GM12878 (cell line): ENCODE data around the gene IL1RAP. TPM values are rescaled to one million over a fixed set of nuclear protein-coding genes. Genes with fewer than 3 reads are reported as not detected.

Experiments used
- ATAC-seq: fragments of 200-7000 bp; cut with Tn5 transposase; 3 replicates; pipeline ENCODE4 v1.9.1; 2020; ENCODE audit warnings: mild to moderate bottlenecking, moderate library complexity
- BruUV-seq: library from RNA; stranded (reverse); fragments of 400-500 nt; replicated peaks from 2 replicates; lab custom pipeline; 2021; lab: Mats Ljungman, UMichigan
- CTCF ChIA-PET: fragments of 300-600 bp; sonication (Branson Sonifier 250); formaldehyde crosslinking; extraction: SDS; loops from one replicate; lab custom pipeline; 2021; ENCODE audit warnings: inconsistent platforms; lab: Yijun Ruan, JAX
- POLR2A ChIA-PET: fragments of 350-600 bp; formaldehyde crosslinking; extraction: SDS; loops from one replicate; lab custom pipeline; 2021; ENCODE audit warnings: inconsistent platforms; lab: Charles Lee
- RAD21 ChIA-PET: fragments of 300-600 bp; sonication (Branson Sonifier 250); formaldehyde crosslinking; loops from one replicate; lab custom pipeline; 2023; ENCODE audit warnings: antibody characterized with exemption; ENCODE audit not compliant: unreplicated experiment; lab: Charles Lee
- SMC1A ChIA-PET: fragments of 300-600 bp; sonication (Branson Sonifier 250); formaldehyde crosslinking; loops from one replicate; lab custom pipeline; 2023; ENCODE audit not compliant: unreplicated experiment, uncharacterized antibody; lab: Charles Lee
- DNase-seq: peaks from one replicate; pipeline ENCODE4 v3.0.0-alpha.2; 2011; ENCODE audit warnings: low read depth, low spot score
- FAIRE-seq: peaks from 3 replicates; lab custom pipeline; 2011; peaks lifted over from hg19 to GRCh38; lab: Jason Lieb, UNC
- H2AFZ ChIP-seq: 2 replicates; pipeline ENCODE4 v1.6.0; 2011; ENCODE audit warnings: low read depth, low read length, control low read depth; ENCODE audit not compliant: control insufficient read depth
- H3K27ac ChIP-seq: 2 replicates; pipeline ENCODE4 v1.5.1; 2011; ENCODE audit warnings: control low read depth; ENCODE audit not compliant: control insufficient read depth, insufficient read depth
- H3K27me3 ChIP-seq, 2 experiments: replicated peaks in 1 of 2; 2 replicates each; pipeline versions ENCODE4 v1.6.0 to v1.6.1; 2011; ENCODE audit warnings: low read length in 1 of 2; ENCODE audit not compliant: control insufficient read depth in 2 of 2, insufficient read depth in 2 of 2
- H3K36me3 ChIP-seq, 2 experiments: 2 replicates each; pipeline ENCODE4 v1.5.1; 2011; ENCODE audit warnings: low read length in 1 of 2; ENCODE audit not compliant: control insufficient read depth in 2 of 2, insufficient read depth in 2 of 2
- H3K4me1 ChIP-seq: 2 replicates; pipeline ENCODE4 v1.6.1; 2011; ENCODE audit warnings: mild to moderate bottlenecking, low read length, moderate library complexity, mixed read lengths; ENCODE audit not compliant: control insufficient read depth, insufficient read depth
- H3K4me2 ChIP-seq: 2 replicates; pipeline ENCODE4 v1.6.0; 2011; ENCODE audit warnings: control low read depth; ENCODE audit not compliant: control insufficient read depth, insufficient read depth
- H3K4me3 ChIP-seq: fragments of 200-600 bp; sonication (generic); 2 replicates; pipeline ENCODE4 v1.5.1; 2016
- H3K79me2 ChIP-seq: 2 replicates; pipeline ENCODE4 v1.6.0; 2011; ENCODE audit warnings: low read length; ENCODE audit not compliant: control insufficient read depth, insufficient read depth
- H3K9ac ChIP-seq: 2 replicates; pipeline ENCODE4 v1.8.0; 2011; ENCODE audit warnings: low read length, control low read depth, mixed read lengths; ENCODE audit not compliant: control insufficient read depth, insufficient read depth
- H3K9me3 ChIP-seq: replicated peaks from 3 replicates; pipeline ENCODE4 v1.5.1; 2011; ENCODE audit warnings: mild to moderate bottlenecking, low read length; ENCODE audit not compliant: control insufficient read depth, insufficient read depth
- H4K20me1 ChIP-seq: 2 replicates; pipeline ENCODE4 v1.6.0; 2011; ENCODE audit not compliant: control insufficient read depth, insufficient read depth
- ATF2 ChIP-seq: IDR thresholded peaks from 2 replicates; pipeline ENCODE4 v1.6.1; 2012; ENCODE audit warnings: low read length, inconsistent platforms
- BCL11A ChIP-seq: IDR thresholded peaks from 2 replicates; pipeline ENCODE4 v1.6.1; 2011; ENCODE audit warnings: low read depth, low read length
- CBX5 ChIP-seq: sonication (generic); IDR thresholded peaks from 2 replicates; pipeline ENCODE4 v1.6.1; 2016; ENCODE audit warnings: low read depth, moderate library complexity, mild to moderate bottlenecking, inconsistent platforms
- EP300 ChIP-seq, 2 experiments: fragments of 150-350 bp in 1 of 2; IDR thresholded peaks; 2 replicates each; pipeline ENCODE4 v1.6.1; 2011 to 2012; ENCODE audit warnings: low read depth in 2 of 2, low read length in 2 of 2, borderline replicate concordance in 1 of 2, improper control_type of control experiment in 1 of 2, inconsistent platforms in 1 of 2; ENCODE audit not compliant: control insufficient read depth in 1 of 2
- HDAC2 ChIP-seq: fragments of 200-600 bp; sonication (generic); IDR thresholded peaks from 2 replicates; pipeline ENCODE4 v1.6.1; 2017
- IKZF1 ChIP-seq: fragments of 450-650 bp; conservative IDR thresholded peaks from 2 replicates; pipeline ENCODE4 v1.6.1; 2017; ENCODE audit warnings: antibody characterized with exemption, mild to moderate bottlenecking
- MAX ChIP-seq: IDR thresholded peaks from 2 replicates; pipeline ENCODE4 v1.6.1; 2012; ENCODE audit warnings: low read depth, low read length, improper control_type of control experiment
- MEF2B ChIP-seq: fragments of 450-650 bp; IDR thresholded peaks from 2 replicates; pipeline ENCODE4 v1.6.1; 2018; ENCODE audit warnings: mild to moderate bottlenecking, moderate library complexity; ENCODE audit not compliant: partially characterized antibody, poor library complexity, severe bottlenecking
- MLLT1 ChIP-seq: fragments of 450-650 bp; IDR thresholded peaks from 2 replicates; pipeline ENCODE4 v1.6.1; 2016; ENCODE audit warnings: mild to moderate bottlenecking
- MTA3 ChIP-seq: IDR thresholded peaks from 2 replicates; pipeline ENCODE4 v1.6.1; 2012; ENCODE audit warnings: low read length, inconsistent platforms, borderline replicate concordance
- MYB ChIP-seq: fragments of 150-350 bp; IDR thresholded peaks from 2 replicates; pipeline ENCODE4 v1.6.1; 2014; ENCODE audit warnings: mild to moderate bottlenecking, low read depth, low read length, borderline replicate concordance
- MYC ChIP-seq: IDR thresholded peaks from 2 replicates; pipeline ENCODE4 v1.6.1; 2011; ENCODE audit warnings: mild to moderate bottlenecking, low read length, moderate library complexity, inconsistent platforms; ENCODE audit not compliant: insufficient read depth, insufficient replicate concordance, insufficient read length, severe bottlenecking
- NFYB ChIP-seq: IDR thresholded peaks from 2 replicates; pipeline ENCODE4 v1.6.1; 2011; ENCODE audit warnings: low read depth, mild to moderate bottlenecking, low read length, improper control_type of control experiment, moderate library complexity; ENCODE audit not compliant: insufficient read depth
- POLR2AphosphoS2 ChIP-seq: IDR thresholded peaks from 2 replicates; pipeline ENCODE4 v1.6.1; 2011; ENCODE audit warnings: low read depth, mild to moderate bottlenecking, low read length, improper control_type of control experiment, moderate library complexity
- POU2F2 ChIP-seq: IDR thresholded peaks from 3 replicates; pipeline ENCODE4 v1.6.1; 2011; ENCODE audit warnings: low read depth, mild to moderate bottlenecking, low read length, borderline replicate concordance
- RELA ChIP-seq: fragments of 450-650 bp; IDR thresholded peaks from 2 replicates; pipeline ENCODE4 v1.8.0; 2014; ENCODE audit warnings: borderline replicate concordance; ENCODE audit not compliant: partially characterized antibody
- RFX5 ChIP-seq: IDR thresholded peaks from 2 replicates; pipeline ENCODE4 v1.6.1; 2011; ENCODE audit warnings: low read depth, low read length, improper control_type of control experiment
- SMAD1 ChIP-seq: fragments of 450-650 bp; IDR thresholded peaks from 2 replicates; pipeline ENCODE4 v1.6.1; 2018; ENCODE audit warnings: mild to moderate bottlenecking, low read depth; ENCODE audit not compliant: partially characterized antibody
- SRF ChIP-seq, 2 experiments: IDR thresholded peaks; 2 replicates each; pipeline ENCODE4 v1.6.1; 2011; ENCODE audit warnings: low read depth in 2 of 2, low read length in 2 of 2, mild to moderate bottlenecking in 1 of 2, moderate library complexity in 1 of 2
- ZNF24 ChIP-seq: fragments of 450-650 bp; IDR thresholded peaks from 2 replicates; pipeline ENCODE4 v1.6.1; 2017; ENCODE audit warnings: antibody characterized with exemption, mild to moderate bottlenecking
- ZNF384 ChIP-seq: IDR thresholded peaks from 2 replicates; pipeline ENCODE4 v1.6.1; 2012; ENCODE audit warnings: low read depth, mild to moderate bottlenecking, low read length, improper control_type of control experiment, borderline replicate concordance
- WGBS: methylation state at CpG from one replicate; pipeline ENCODE4 v1.1.6; 2016; ENCODE audit warnings: low lambda C conversion rate; ENCODE audit not compliant: insufficient replicate concordance, insufficient coverage; ENCODE audit errors: missing lambda C conversion rate; 5-methylcytosine and 5-hydroxymethylcytosine counted together
- in situ Hi-C: fragments of 300-500 bp; cut with MboI; formaldehyde crosslinking; loops from 9 replicates; pipeline ENCODE4 v1.14.3; 2018; ENCODE audit warnings: mixed read lengths
- intact Hi-C: fragments of 100-400 bp; cut with micrococcal nuclease; formaldehyde crosslinking; loops from one replicate; pipeline ENCODE4 v1.14.2; 2022; ENCODE audit not compliant: unreplicated experiment
- polyA plus RNA-seq, 11 experiments: library from polyadenylated mRNA; depleted of rRNA in 4 of 11; unstranded in 6 of 11; stranded (reverse) in 5 of 11; fragments of >200 nt; fragmentation: Nextera tagmentation in 4 of 11; fragmentation: Illumina TruSeq in 1 of 11; extraction: Ambion mirVana in 4 of 11; extraction: Trizol in 1 of 11; gene quantifications; 1 replicate in 1 of 11; 2 replicates in 10 of 11; pipeline versions ENCODE4 v1.2.1 to v1.2.3, GENCODE V29; 2011 to 2016; ENCODE audit warnings: inconsistent platforms in 2 of 11, missing spikeins in 2 of 11, low read depth in 1 of 11
- total RNA-seq, 4 experiments: library from RNA; depleted of rRNA in 3 of 4; stranded (reverse); fragments of >200 nt in 3 of 4; fragmentation: Illumina TruSeq in 1 of 4; extraction: Trizol in 1 of 4; gene quantifications; 2 replicates each; pipeline versions ENCODE4 v1.2.1 to v1.2.3, GENCODE V29; 2013 to 2021

The IL1RAP gene
- total and polyA plus RNA-seq, 10 of the 15 experiments (the other 5 are each of a cell fraction or from before 2014, with no cell fraction given), result 0.17 to 1.0 (median 0.44) TPM; not detected in 1

GRCh38 chr3:190486533-190486864, 27.4 kb upstream of the IL1RAP start (continued):
- TF ChIP-seq MLLT1 (no peak), HDAC2 (no peak), POU2F2 (no peak)

GRCh38 chr3:190486908-190487607, 26.8 kb upstream of the IL1RAP start:
- H3K9me3 ChIP-seq, result no peaks in the 10 kb centered on the region
- no peaks in the 10 kb centered on the region for H4K20me1 ChIP-seq
- no peak overlapping the region for H3K9ac ChIP-seq
- RAD21 ChIA-PET, result no interaction called here
- intact Hi-C loops, result no loop called here
- H3K4me1 ChIP-seq, result no peaks in the 10 kb centered on the region; the same call in 1 of the 2 replicates
- H3K79me2 ChIP-seq, result no peaks in the 10 kb centered on the region
- CTCF ChIA-PET, result interaction anchor here (0.6 kb wide), 1 partner anchor 10 kb away, joined by 3 read pairs; no protein-coding TSS in a partner anchor
- no peaks in the 10 kb centered on the region for H3K36me3 ChIP-seq
- DNase-seq (no peak), FAIRE-seq (no peak), ATAC-seq (no peak)
- 21% methylated on average over 4 of the region's 4 CpGs for WGBS
- H3K4me3 ChIP-seq, result no peak overlapping the region
- no peaks in the 10 kb centered on the region; a peak in 1 of 4 replicates for H3K27me3 ChIP-seq
- SMC1A ChIA-PET, result no interaction called here
- POLR2A ChIA-PET, result no interaction called here
- in situ Hi-C loops, result no loop called here
- no peak overlapping the region for H3K27ac ChIP-seq
- no peak overlapping the region for H3K4me2 ChIP-seq
- H2AFZ ChIP-seq, result no peak overlapping the region
- no TSS peak for BruUV-seq
- TF ChIP-seq MYC (no peak), MYB (no peak), SRF (IDR thresholded peaks at IDR 0.05; ENCODE audit: low read depth in 2 of 2, low read length in 2 of 2) (no peak), EP300 (IDR thresholded peaks at IDR 0.05; ENCODE audit: borderline replicate concordance in 1 of 2, control insufficient read depth in 1 of 2, low read depth in 2 of 2, low read length in 2 of 2) (no peak), POLR2AphosphoS2 (no peak), BCL11A (no peak), CBX5 (no peak), MTA3 (no peak), ZNF384 (no peak), SMAD1 (no peak), MAX (no peak), IKZF1 (no peak), NFYB (no peak), MEF2B (no peak), ATF2 (no peak), RFX5 (no peak), ZNF24 (no peak), RELA (no peak)
